ENCODE results near the gene LMF2. TPM values are rescaled to one million over a fixed set of nuclear protein-coding genes. Genes with fewer than 3 reads are reported as not detected.

LMF2 gene
- polyA plus RNA-seq, 1 of the 3 experiments (the other 2 are of a cell fraction) = 34.3 TPM

DNA sequence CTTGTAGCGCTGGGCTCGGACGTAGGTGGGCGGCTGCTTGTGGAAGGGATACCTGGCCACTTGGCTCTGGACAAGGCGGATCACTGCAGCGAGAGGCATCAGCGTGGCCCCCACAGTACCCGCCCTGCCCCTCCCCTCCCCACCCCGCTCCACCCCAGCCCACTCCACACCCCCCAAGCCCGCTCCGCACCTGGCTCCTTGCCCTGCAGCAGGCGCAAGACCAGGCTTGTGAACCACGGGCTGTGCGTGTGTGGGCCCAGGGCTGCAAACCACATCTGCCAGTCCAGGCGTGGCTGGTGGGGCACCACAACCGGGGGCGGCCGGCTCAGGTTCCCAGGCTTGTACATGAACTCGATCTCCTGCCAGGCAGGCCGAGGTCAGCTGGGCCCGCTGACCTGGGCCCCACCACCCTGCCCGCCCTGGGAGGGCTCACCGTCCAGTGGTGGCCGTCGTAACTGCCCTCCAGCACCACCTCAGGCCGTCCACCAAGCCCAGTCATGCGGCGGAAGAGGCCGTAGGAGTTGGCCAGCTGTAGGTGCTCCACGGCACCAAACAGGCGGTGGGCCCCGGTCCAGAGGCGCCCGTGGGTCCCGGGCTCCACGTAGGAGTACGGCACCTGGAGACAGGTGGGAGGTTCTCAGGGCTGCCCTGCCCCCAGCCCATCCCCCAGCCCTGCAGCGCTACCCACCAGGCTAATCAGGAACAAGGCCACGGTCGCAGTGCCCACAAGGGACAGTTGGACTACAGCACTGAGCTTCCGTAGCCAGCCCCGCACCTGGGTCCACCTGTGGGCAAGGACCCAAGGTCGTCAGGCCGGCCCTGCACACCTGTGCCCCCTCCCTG is 2.9 kb downstream of the LMF2 start:
- ChIA-PET POLR2A (no interaction called here), CTCF (interaction anchor here (0.9 kb wide), 1 partner anchor 11 kb away, joined by 5 read pairs; no protein-coding TSS in a partner anchor)
- H3K9me2 ChIP-seq = no peaks in the 10 kb centered on the region
- no peaks in the 10 kb centered on the region for H3K9me3 ChIP-seq
- peaks cover 7 to 14% of the 10 kb centered on the region in 2 experiments; a peak in 3 of 4 replicates for H3K4me1 ChIP-seq (ENCODE audit: control insufficient read depth in 1 of 2, insufficient read depth in 2 of 2, low read depth in 1 of 2, low read length in 1 of 2)
- TF ChIP-seq, protein P1, sequence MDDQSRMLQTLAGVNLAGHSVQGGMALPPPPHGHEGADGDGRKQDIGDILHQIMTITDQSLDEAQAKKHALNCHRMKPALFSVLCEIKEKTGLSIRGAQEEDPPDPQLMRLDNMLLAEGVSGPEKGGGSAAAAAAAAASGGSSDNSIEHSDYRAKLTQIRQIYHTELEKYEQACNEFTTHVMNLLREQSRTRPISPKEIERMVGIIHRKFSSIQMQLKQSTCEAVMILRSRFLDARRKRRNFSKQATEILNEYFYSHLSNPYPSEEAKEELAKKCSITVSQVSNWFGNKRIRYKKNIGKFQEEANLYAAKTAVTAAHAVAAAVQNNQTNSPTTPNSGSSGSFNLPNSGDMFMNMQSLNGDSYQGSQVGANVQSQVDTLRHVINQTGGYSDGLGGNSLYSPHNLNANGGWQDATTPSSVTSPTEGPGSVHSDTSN (IDR thresholded peaks at IDR 0.05) = no peak
- no peak for TF ChIP-seq JUND (IDR thresholded peaks at IDR 0.05)
- no peak for TF ChIP-seq FOXJ3 (CRISPR knock-in tag; IDR thresholded peaks at IDR 0.05)
- TF ChIP-seq, protein P2, sequence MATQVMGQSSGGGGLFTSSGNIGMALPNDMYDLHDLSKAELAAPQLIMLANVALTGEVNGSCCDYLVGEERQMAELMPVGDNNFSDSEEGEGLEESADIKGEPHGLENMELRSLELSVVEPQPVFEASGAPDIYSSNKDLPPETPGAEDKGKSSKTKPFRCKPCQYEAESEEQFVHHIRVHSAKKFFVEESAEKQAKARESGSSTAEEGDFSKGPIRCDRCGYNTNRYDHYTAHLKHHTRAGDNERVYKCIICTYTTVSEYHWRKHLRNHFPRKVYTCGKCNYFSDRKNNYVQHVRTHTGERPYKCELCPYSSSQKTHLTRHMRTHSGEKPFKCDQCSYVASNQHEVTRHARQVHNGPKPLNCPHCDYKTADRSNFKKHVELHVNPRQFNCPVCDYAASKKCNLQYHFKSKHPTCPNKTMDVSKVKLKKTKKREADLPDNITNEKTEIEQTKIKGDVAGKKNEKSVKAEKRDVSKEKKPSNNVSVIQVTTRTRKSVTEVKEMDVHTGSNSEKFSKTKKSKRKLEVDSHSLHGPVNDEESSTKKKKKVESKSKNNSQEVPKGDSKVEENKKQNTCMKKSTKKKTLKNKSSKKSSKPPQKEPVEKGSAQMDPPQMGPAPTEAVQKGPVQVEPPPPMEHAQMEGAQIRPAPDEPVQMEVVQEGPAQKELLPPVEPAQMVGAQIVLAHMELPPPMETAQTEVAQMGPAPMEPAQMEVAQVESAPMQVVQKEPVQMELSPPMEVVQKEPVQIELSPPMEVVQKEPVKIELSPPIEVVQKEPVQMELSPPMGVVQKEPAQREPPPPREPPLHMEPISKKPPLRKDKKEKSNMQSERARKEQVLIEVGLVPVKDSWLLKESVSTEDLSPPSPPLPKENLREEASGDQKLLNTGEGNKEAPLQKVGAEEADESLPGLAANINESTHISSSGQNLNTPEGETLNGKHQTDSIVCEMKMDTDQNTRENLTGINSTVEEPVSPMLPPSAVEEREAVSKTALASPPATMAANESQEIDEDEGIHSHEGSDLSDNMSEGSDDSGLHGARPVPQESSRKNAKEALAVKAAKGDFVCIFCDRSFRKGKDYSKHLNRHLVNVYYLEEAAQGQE (IDR thresholded peaks at IDR 0.05; ENCODE audit: low read depth, low read length) = no peak
- no peak for TF ChIP-seq GATA2 (CRISPR knock-in tag; IDR thresholded peaks at IDR 0.05)
- TF ChIP-seq SIN3A (IDR thresholded peaks at IDR 0.05; ENCODE audit: borderline replicate concordance, low read depth, low read length) = no peak
- TF ChIP-seq GABPA (IDR thresholded peaks at IDR 0.05; ENCODE audit: low read depth) = no peak
- TF ChIP-seq RXRA (IDR thresholded peaks at IDR 0.05; ENCODE audit: borderline replicate concordance, low read depth) = no peak
- TF ChIP-seq EP300 (IDR thresholded peaks at IDR 0.05; ENCODE audit: borderline replicate concordance in 1 of 2, low read depth in 1 of 2, low read length in 1 of 2) = no peak
- no peak for TF ChIP-seq NFIC (IDR thresholded peaks at IDR 0.05; ENCODE audit: borderline replicate concordance)
- TF ChIP-seq CHD2 (IDR thresholded peaks at IDR 0.05; ENCODE audit: low read length, partially characterized antibody) = no peak
- no peak for TF ChIP-seq FOXM1 (IDR thresholded peaks at IDR 0.05; ENCODE audit: low read depth)
- no peak for TF ChIP-seq TEAD4 (IDR thresholded peaks at IDR 0.05; ENCODE audit: borderline replicate concordance, insufficient read depth)
- no peak overlapping the region for H3K27ac ChIP-seq (ENCODE audit: low read depth in 2 of 2, low read length in 1 of 2)
- peaks cover 6% of the 10 kb centered on the region for H3F3A ChIP-seq (replicated peaks; ENCODE audit: insufficient read depth)
- no peak overlapping the region for H3K4me3 ChIP-seq (ENCODE audit: low read depth in 2 of 2, low read length in 1 of 2)
- H3K9ac ChIP-seq = no peak overlapping the region
- H4K20me1 ChIP-seq (ENCODE audit: insufficient read depth) = no peaks in the 10 kb centered on the region
- peaks cover 37% of the 10 kb centered on the region for H3K79me2 ChIP-seq (ENCODE audit: insufficient read depth)
- H3K4me2 ChIP-seq = no peak overlapping the region
- DNase-seq = no peak
- WGBS (ENCODE audit: low lambda C conversion rate) = 97% methylated on average over 6 of the region's 44 CpGs
- no peaks in the 10 kb centered on the region for H3K27me3 ChIP-seq (ENCODE audit: insufficient read depth)
- peaks cover 0 to 18% of the 10 kb centered on the region in 2 experiments for H3K36me3 ChIP-seq (replicated peaks in 1 of 2; ENCODE audit: control insufficient read depth in 1 of 2, insufficient read depth in 2 of 2, low read length in 1 of 2)
- no peak overlapping the region for H2AFZ ChIP-seq (ENCODE audit: low read depth)
